IMR-90 (cell line): Measurements from ENCODE around the gene C3orf22.

Experiments used
- CEBPB ChIP-seq: IDR thresholded peaks from 2 replicates; pipeline ENCODE4 v1.6.1; 2012; ENCODE audit warnings: low read depth, low read length, improper control_type of control experiment
- TF ChIP-seq, protein P1 (sequence below): fragments of 150-350 bp; IDR thresholded peaks from 2 replicates; pipeline ENCODE4 v1.6.1; 2017; ENCODE audit warnings: mild to moderate bottlenecking, antibody characterized with exemption, low read length, low read depth

DNA sequence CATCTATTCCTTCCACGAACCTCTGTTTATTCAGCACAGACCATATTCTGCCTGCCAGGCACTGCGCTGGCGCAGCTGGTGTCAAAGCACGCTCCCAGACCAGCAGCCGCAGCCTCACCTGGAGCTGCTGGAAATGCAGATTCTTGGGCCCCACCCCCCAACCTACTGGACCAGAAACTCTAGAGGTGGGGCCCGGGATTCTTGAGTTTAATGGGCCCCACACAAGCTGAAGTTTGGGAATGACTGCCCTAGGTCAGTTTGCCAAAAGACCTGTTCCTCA lies 27.7 kb downstream of the C3orf22 start:
- TF ChIP-seq, protein P1, sequence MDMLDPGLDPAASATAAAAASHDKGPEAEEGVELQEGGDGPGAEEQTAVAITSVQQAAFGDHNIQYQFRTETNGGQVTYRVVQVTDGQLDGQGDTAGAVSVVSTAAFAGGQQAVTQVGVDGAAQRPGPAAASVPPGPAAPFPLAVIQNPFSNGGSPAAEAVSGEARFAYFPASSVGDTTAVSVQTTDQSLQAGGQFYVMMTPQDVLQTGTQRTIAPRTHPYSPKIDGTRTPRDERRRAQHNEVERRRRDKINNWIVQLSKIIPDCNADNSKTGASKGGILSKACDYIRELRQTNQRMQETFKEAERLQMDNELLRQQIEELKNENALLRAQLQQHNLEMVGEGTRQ, result no peak
- no peak for TF ChIP-seq CEBPB
